NCI-H748 (cell line): ENCODE data around the gene ATP6V0E1.
"Not testable (repeated sequence)": the region's sequence is repeated elsewhere in the genome, so short reads cannot be mapped to it uniquely, and the experiment has no call there.

Experiments
- DNase-seq: peaks from one replicate; lab custom pipeline; 2025; ENCODE audit not compliant: unreplicated experiment; lab: John Stamatoyannopoulos, UW

The ATP6V0E1 gene

DNA sequence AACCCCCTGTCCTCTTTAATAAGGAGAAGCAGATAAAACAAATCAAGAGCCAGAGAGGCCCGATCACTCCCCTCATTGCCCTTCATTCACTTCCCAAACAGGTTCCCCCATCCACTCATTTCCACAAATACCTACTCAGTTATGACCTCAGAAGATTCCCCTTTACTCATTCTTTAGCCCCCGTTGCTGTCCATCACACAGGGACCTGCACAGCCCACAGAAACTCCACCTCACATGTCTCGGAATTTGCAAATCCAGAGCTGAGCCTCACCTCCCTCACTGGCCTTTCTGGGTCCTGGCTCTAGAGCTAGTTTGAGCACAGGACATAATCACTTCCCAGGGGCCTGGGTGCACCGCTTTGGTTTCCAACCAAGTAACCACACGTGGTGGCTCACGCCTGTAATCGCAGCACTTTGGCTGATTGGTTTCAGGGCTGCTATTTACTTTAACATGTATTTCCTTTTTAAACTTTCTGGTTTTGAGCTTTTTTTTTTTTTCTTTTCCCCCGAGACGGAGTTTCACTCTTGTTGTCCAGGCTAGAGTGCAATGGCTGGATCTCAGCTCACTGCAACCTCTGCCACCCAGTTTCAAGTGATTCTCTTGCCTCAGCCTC is 17.8 kb downstream of the ATP6V0E1 start:
- no peak for DNase-seq

DNA sequence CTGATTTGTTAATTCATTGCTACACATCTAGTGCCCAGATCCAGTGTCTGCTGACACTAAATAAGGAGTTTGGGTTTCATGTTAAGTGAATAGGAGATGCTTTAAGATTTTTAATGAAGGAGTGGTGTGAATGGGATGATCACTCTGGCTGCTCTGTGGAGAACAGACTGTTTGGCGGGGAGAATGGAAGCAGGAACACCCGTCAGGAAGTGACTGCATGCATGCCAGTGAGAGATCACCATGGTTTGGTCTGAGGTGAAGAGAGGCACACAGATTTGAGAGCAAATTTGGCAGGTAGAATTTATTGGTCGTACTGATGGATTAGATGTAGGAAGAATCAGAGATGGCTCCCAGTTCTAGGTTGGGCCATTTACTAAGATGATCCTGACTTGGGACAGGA is 19.8 kb downstream of the ATP6V0E1 start:
- no peak for DNase-seq

DNA sequence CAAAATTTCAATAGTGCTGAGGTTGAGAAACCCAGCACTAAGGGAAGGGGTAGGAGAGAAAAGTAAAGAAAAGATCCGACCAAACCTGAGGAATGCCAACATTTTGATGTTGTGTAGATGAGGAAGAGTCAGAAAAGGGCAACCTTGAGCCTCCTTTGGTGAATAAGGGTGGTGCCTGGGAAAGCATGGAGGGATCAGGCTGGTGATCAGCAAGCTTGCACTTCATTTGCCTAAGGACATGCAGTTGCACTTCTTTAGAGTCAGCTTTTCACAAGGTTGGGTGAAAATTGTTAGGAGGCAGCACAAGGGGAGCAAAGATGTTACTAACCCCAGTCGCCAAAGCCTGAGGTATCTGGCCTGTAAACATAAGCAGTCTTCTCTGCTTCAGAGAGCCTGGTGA is 20.4 kb downstream of the ATP6V0E1 start:
- DNase-seq: no peak

DNA sequence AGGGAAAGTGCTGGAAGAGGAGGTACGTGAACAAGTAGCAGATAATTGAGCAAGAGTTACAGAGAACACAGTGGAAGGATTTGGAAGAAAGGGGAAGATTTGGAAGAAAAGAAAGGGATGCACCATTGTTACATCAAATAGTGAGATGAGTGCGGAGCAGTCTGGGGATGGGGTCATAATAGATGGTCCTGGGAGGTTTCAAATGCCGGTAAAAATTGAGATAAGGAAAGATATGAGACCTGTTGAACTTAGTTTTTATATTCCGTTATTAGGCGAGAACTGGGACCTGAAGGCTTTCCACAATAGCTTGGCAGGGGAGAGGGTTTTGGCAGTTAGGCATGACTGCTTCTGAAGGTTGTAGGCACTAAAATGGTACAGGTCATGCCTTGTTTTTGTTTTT is 20.9 kb downstream of the ATP6V0E1 start:
- DNase-seq: no peak

DNA sequence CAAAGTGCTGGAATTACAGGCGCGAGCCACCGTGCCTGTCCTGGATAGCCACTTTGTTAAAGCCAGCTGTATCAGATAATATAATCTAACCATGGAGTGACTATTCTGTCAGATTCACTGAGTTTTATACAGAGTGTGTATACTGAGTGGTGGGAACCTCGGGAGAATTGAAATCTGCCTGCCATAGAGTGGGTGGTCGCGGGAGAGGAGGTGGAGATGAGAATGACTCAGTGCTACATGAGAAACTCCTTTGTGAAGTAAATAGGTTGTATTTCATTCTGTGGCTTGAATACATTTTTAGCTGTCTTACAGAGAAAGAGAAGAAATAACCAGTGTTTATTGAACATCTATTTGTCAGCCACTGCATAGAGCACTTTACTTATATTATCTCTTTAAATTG is 26.4 kb downstream of the ATP6V0E1 start:
- no peak for DNase-seq

DNA sequence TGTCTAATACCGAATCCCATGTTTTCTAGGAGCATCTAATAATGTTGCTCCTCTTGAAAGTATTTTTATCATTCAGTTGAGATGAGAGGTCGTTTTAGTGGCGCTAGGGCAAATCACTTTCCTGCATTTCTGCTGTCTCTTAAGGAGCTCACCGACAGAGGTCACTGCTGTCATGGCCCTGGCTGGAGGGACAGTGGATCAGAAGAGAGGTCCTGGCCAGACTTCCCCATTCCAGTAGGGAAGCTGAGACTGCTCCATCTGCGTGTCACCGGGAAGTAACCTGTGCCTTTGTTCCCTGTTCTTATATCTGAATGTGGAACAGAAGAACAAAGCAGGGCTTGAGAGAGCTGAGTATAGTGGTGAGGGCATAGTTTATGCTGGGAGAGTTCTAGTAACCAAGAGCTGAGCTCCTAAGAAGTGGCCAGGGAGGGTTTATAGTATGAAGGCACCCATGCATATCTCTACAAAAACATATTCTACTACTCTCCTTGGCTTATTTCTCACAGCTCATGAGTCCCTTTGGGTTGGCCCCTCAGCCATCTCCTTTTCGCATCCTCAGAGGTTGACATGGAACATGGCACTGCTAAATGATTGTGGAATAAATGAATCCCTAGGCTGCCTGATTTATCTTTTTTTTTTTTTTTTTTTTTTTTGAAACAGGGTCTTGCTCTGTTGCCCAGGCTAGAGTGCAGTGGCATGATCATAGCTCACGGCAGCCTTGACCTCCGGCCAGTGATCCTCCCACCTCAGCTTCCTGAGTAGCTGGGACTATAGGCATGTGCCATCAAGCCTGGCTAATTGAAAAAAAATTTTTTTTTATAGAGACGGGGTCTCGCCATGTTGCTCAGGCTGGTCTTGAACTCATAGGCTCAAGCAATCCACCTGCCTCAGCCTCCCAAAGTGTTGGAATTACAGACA is 27.2 kb downstream of the ATP6V0E1 start:
- DNase-seq: no peak

DNA sequence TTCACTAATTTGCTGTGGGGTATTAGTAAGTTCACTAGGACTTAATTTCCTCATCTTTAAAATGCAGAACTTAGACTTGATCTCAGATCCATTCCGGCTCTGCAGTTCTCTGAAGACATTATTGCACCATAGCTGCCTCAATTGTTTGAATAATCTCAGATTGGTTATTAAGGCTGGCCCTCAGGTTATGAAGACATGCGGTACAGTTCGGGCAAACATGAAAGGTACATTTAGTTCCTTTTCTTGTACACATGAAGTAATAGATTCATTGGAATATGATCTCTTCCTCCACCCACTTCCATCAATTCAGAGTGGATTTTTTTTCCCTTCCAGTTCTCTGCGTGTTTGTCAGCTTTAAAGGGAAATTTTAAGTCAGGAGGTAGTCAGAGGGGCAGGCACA is 28.0 kb downstream of the ATP6V0E1 start:
- DNase-seq: no peak

DNA sequence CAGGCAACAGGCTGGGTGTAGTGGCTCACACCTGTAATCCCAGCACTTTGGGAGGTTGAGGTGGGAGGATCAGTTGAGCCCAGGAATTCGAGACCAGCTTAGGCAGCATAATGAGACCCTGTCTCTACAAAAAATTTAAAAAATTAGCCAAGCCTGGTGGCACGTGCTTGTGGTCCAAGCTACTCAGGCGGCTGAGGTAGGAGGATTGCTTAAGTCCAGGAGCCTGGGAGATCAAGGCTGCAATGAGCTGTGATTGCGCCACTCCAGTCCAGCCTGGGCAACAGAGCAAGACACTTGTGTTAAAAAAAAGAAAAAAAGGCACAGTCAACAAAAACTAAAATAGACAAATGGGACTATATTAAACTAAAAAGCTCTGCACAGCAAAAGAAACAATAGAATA is 29.3 kb downstream of the ATP6V0E1 start:
- no peak for DNase-seq

DNA sequence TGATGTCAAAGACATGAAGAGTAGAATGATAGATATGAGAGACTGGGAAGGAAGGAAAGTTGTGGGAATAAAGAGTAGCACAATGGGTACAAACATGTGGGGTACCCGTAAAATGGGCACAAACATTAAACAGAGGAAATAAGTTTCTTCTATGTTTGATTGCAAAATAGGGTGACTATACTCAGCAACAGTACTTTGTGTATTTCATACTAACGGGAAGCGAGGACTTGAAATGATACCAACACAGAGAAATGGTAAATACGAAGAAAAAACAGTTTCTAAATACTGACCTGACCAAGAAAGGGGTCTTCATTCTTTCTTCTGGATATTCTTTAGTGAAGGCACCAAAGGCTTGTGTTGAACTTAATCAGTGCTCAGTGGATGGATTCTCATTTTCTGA is 31.1 kb downstream of the ATP6V0E1 start:
- no peak for DNase-seq

DNA sequence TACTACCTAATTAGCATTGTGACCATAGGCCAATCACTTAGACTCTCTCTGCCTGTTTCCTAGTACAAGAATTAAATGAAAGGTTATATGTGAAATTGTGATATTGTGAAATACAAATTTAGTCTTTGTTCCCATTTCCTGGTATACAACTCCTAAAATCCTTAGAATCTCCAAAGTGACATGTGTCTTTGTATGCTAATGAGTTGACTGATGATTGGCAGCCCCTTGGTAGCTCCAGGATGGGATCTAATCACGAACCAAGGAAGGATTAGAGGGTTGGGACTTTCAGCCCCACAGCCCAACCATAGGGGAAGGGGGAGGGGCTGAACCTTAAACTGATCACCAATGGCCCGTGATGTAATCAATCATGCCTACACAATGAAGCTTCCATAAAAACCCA is 31.6 kb downstream of the ATP6V0E1 start:
- DNase-seq: no peak

DNA sequence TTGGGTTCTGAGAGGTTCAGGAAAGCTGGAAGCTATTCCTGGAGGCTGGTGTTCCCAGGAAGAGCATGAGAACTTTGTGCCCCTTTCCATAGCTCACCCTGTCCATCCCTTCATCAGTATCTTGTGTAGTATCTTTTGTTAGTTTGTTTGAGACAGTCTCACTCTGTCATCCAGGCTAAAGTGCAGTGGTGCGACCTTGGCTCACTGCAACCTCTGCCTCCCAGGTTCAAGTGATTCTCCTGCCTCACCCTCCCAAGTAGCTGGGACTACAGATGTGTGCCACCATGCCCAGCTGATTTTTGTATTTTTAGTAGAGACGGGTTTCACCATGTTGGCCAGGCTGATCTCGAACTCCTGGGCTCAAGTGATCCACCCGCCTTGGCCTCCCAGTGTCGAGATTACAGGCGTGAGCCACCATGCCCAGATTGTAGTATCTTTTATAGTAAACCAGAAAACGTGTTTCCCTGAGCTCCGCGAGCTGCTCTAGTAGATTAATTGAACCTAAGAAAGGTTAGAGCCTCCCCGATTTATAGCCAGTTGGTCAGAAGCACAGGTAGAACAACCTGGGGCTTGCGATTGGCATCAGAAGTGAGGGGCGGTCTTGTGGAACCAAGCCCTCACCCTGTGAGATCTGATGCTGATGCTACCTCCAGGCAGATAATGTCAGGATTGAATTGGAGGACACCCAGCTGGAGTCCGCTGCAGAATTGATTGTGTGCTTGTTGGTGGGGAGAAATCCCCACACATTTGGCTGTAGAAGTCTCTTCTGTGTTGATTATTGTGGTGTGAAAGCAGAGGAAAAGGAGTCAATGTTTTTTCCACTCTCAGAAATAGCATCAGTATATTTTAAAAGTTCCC is 32.3 kb downstream of the ATP6V0E1 start:
- no peak for DNase-seq

DNA sequence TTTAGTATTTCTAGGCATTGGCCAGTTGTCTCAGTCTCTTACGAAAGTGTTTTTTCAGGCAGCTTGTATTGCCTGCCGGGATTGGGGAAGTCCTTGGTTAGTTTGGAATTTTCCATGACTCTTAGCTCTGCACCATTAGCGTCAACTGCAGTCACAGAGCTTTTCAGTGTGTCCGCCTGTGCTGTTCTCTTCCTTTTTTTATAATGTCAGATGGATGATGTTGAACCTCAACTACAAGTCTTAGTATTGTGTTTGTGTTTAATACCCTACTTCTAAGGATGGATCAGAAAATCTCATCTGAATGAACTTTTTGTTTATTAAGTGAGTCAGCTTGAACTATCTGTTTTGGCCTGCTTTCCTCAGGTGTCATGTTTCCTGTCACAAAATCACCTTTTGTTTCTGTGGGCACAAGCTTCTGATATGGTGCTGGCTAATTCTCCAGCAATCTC is 33.1 kb downstream of the ATP6V0E1 start:
- DNase-seq: no peak

DNA sequence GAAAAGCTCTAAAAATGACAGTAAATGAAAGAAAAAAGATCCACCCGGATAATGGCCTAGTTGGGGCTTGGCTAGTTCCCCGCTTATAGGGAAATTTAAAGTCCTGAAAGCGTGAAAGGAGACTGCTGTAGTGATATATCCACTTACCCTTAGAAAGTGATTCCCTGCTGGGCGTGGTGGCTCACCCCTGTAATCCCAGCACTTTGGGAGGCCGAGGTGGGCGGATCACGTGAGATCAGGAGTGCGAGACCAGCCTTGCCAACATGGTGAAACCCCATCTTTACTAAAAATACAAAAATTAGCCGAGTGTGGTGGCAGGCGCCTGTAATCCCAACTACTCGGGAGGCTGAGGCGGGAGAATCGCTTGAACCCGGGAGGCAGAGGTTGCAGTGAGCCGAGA is 33.5 kb downstream of the ATP6V0E1 start:
- not testable (repeated sequence) for DNase-seq

DNA sequence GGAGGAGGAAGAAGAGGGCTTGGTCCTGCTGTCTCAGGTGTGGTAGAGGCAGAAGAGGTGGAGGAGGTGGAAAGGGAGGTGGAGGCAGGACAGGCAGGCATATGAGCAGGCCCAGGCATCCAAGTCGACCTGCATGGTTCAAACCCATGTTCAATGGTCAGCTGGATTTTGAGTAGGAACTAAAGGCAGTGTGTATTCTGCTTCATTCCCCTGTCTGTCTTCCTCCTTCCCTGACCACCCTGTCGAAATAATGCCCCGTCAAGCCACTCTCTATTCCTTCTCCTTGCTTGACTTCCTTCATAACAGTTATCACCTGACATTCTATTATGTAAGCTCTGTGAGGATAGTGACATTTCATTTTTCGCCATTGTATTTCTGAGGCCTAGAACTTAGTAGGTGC is 34.8 kb downstream of the ATP6V0E1 start:
- no peak for DNase-seq

DNA sequence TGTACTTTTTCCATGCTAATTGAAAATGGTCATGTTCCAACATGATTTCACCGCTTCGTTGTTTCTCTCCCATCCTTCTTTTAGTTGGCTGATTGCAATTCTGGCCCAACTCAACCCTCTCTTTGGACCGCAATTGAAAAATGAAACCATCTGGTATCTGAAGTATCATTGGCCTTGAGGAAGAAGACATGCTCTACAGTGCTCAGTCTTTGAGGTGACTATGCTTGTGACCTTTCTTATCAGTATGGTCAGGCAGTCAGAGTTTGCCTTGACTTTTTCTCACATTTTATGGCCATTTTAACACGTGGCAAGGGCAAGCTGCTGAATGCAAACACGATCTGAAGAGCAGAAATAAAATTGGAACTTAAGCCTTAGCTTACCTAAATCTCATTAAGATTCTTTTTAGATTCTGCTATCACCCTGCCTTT is 36.6 kb downstream of the ATP6V0E1 start:
- no peak for DNase-seq

DNA sequence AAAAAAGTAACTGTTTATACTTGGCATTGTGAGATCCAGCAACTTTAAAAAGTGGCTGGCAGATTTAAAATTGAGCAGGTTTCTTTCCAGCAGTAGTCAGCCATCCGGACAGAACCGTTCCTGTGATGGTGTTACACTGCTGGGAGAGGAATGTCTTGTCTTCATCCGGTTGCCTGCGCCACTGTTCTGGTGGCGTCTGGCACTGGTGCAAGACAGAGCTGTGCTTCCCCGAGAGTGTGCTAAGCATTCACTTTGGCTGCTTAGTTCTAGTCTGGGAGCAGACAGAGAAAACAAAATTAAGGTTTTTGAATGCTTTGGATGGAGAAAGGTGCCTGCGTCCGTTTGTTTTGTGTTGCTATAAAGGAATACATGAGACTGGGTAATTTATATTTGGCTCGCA is 37.1 kb downstream of the ATP6V0E1 start:
- no peak for DNase-seq

DNA sequence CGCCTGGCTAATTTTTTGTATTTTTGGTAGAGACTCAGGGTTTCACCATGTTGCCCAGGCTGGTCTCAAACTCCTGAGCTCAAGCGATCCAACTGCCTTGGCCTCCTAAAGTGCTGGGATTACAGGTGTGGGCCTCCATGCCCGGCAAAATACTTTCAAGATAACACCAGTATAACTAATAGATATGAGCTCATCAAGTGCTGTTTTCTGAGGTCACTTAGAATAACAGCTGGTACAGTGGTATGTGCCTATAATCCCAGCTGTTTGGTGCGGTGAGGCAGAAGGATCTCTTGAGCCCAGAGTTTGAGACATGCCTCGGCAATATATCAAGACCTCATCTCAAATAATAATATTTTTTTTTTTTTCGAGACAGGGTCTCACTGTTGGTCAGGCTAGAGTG is 42.1 kb downstream of the ATP6V0E1 start:
- no peak for DNase-seq

DNA sequence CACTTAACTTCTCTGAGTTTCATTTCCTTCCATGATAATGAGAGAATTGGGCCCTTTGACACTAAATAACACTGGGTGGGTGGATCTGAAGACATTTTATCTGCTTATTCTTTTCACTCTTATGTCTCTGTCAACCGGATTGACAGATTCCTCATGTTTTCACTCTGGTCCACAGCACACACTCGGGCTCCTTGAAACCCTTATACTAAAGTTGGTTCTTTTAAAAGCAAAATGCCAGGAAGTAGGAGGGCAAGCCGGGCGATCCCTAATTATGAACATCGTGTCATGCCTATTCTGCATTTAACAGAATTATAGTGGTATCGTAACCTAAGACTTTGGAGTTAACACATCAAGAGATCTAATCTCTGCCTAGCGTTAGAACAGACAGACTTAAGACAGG is 44.3 kb downstream of the ATP6V0E1 start:
- DNase-seq: no peak

DNA sequence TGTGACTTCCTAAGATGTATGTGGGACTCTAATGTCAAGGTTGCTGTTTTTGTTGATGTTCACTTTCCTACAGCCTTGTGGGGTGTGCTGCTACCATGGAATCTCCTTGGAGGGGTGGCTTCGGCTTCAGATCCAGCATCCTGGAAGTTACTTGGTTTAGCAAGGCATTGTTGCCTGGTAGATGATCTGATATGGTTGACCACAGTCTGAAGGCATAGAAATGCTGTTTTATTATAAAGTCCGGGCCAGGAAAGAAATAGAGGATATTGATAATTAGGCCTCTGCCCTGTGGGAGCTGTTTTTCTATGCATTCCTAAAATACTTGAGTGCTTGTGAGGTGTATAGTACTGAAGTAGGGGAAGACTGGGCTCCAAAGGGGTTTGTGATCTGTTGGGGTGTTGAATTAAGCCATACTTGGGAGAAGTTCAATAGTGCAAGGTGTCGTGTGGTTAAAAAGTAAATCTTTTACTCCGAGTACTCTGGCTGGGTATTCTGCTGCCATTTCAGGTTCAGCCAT is 45.3 kb downstream of the ATP6V0E1 start:
- no peak for DNase-seq

DNA sequence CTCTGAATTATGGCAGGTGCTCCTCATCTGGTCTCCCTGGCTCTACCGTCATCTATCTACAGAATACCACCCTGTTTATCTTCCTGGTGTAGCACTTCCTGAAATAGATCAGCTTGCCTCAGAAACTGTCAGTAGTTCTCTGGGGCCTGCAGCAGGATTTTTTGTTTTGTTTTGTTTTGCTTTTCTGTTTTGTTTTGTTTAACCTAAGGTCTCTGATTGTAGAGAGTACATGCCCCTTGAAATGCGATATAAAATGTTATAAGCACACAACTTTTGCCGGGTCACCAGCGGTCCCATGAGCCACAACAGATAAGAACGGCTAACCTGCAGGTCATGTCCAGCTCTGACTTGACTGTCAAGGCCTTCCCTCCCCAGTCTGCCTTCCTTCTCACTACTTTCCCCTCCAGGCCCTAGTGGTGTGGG is 45.9 kb downstream of the ATP6V0E1 start:
- DNase-seq: no peak

DNA sequence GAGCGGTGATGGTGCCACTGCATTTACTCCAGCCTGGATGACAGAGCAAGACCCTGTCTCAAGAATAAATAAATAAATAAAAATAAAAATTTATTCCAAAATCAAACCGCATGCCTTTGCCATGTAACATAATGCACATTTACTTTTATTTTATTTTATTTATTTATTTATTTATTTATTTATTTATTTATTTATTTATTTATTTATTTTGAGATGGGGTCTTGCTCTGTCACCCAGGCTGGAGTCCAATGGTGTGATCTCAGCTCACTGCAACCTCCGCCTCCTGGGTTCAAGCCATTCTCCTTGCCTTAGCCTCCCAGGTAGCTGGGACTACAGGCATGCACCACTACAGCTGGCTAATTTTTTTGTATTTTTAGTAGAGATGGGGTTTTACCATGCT is 48.5 kb downstream of the ATP6V0E1 start:
- not testable (repeated sequence) for DNase-seq
